VCaP (cell line): ENCODE measurements around the gene MT1M.
"Not testable (repeated sequence)": the region's sequence is repeated elsewhere in the genome, so short reads cannot be mapped to it uniquely, and the experiment has no call there.

Experiments used
- H3K27ac ChIP-seq: fragments of 450-650 bp; 2 replicates; pipeline ENCODE4 v1.5.1; 2017
- CTCF ChIP-seq: fragments of 450-650 bp; conservative IDR thresholded peaks from 2 replicates; pipeline ENCODE4 v1.5.1; 2017; ENCODE audit warnings: mild to moderate bottlenecking, moderate library complexity

MT1M gene

GRCh38 chr16:56669840-56670619, 37.6 kb downstream of the MT1M start:
- TF ChIP-seq CTCF = no peak
- H3K27ac ChIP-seq = no peak overlapping the region

GRCh38 chr16:56670620-56670934, 38.1 kb downstream of the MT1M start:
- no peak overlapping the region for H3K27ac ChIP-seq
- no peak for TF ChIP-seq CTCF

GRCh38 chr16:56671691-56672090, 39.2 kb downstream of the MT1M start:
- not testable (repeated sequence) for H3K27ac ChIP-seq

GRCh38 chr16:56672171-56672570, 39.7 kb downstream of the MT1M start:
- not testable (repeated sequence) for H3K27ac ChIP-seq

GRCh38 chr16:56672761-56673536, 40.5 kb downstream of the MT1M start:
- H3K27ac ChIP-seq = no peak overlapping the region

GRCh38 chr16:56673921-56674320, 41.5 kb downstream of the MT1M start:
- peak; percentile 69 for TF ChIP-seq CTCF
- no peak overlapping the region for H3K27ac ChIP-seq

More at GRCh38 chr16:56672761-56673536, 40.5 kb downstream of the MT1M start:
- TF ChIP-seq CTCF = no peak

- H3K27ac ChIP-seq = not testable (repeated sequence)
Observed at GRCh38 chr16:56674570-56674969, 42.1 kb downstream of the MT1M start.

GRCh38 chr16:56675685-56676210, 43.3 kb downstream of the MT1M start:
- H3K27ac ChIP-seq = no peak overlapping the region
- TF ChIP-seq CTCF = no peak

- TF ChIP-seq CTCF = no peak
- no peak overlapping the region for H3K27ac ChIP-seq
Observed at GRCh38 chr16:56677474-56677873, 45.0 kb downstream of the MT1M start.
